HCT116 (cell line): Measurements from ENCODE around the gene PEMT. TPM values are rescaled to one million over a fixed set of nuclear protein-coding genes. Genes with fewer than 3 reads are reported as not detected.

Experiments used
- ATAC-seq: fragments of 200-7000 bp; cut with Tn5 transposase; 2 replicates; pipeline ENCODE4 v1.9.1; 2020; ENCODE audit warnings: mild to moderate bottlenecking, moderate library complexity
- BruUV-seq: library from RNA; stranded (reverse); fragments of 400-500 nt; replicated peaks from 2 replicates; lab custom pipeline; 2021; lab: Mats Ljungman, UMichigan
- CTCF ChIA-PET: fragments of 300-600 bp; sonication (Branson Sonifier 250); formaldehyde crosslinking; loops from one replicate; lab custom pipeline; 2021; ENCODE audit warnings: antibody characterized with exemption; lab: Charles Lee
- POLR2A ChIA-PET: fragments of 300-600, 350-600 bp; sonication (Branson Sonifier 250); formaldehyde crosslinking; loops from one replicate; lab custom pipeline; 2021; ENCODE audit warnings: antibody characterized with exemption; lab: Charles Lee
- RAD21 ChIA-PET, 2 experiments: fragments of 300-600 bp; sonication (Branson Sonifier 250); formaldehyde crosslinking; loops; one replicate each; lab custom pipeline; 2023; ENCODE audit warnings: low total read pairs in 2 of 2; ENCODE audit not compliant: uncharacterized antibody in 2 of 2, unreplicated experiment in 2 of 2, low non-redundant PET in 1 of 2; lab: Charles Lee
- DNase-seq: peaks from one replicate; pipeline ENCODE4 v3.0.0-alpha.2; 2010; ENCODE audit warnings: low read depth, low spot score
- H2AFZ ChIP-seq: fragments of 200-600 bp; shearing (Covaris generic), sonication (generic); 2 replicates; pipeline ENCODE4 v1.6.1; 2017; ENCODE audit warnings: low read depth, mixed run types, mixed read lengths, antibody characterized with exemption, low read length; ENCODE audit not compliant: poor library complexity, severe bottlenecking
- H3K27ac ChIP-seq: 2 replicates; pipeline ENCODE4 v1.5.1; 2012; ENCODE audit warnings: low read depth, low read length
- H3K27me3 ChIP-seq: fragments of 200-600 bp; sonication (generic); 2 replicates; pipeline ENCODE4 v1.6.1; 2016; ENCODE audit warnings: mixed run types, low read length, mixed read lengths; ENCODE audit not compliant: insufficient read depth
- H3K36me3 ChIP-seq, 2 experiments: fragments of 200-500 bp in 1 of 2; fragments of 200-600 bp in 1 of 2; sonication (Bioruptor generic) in 1 of 2; sonication (generic) in 1 of 2; 2 replicates each; pipeline versions ENCODE4 v1.5.1 to v1.6.1; 2014 to 2016; ENCODE audit warnings: low read length in 2 of 2, inconsistent platforms in 1 of 2, mixed read lengths in 1 of 2, mixed run types in 1 of 2; ENCODE audit not compliant: insufficient read depth in 2 of 2, control insufficient read depth in 1 of 2
- H3K4me1 ChIP-seq, 2 experiments: fragments of 200-600 bp in 1 of 2; sonication (generic) in 1 of 2; 2 replicates each; pipeline versions ENCODE4 v1.5.1 to v1.6.1; 2012 to 2017; ENCODE audit warnings: low read length in 2 of 2, inconsistent platforms in 1 of 2, mild to moderate bottlenecking in 1 of 2, mixed read lengths in 1 of 2, mixed run types in 1 of 2, moderate library complexity in 1 of 2; ENCODE audit not compliant: insufficient read depth in 2 of 2, control insufficient read depth in 1 of 2
- H3K4me2 ChIP-seq: fragments of 200-600 bp; sonication (generic); 2 replicates; pipeline ENCODE4 v1.6.1; 2017; ENCODE audit warnings: mixed run types, low read length, mixed read lengths
- H3K4me3 ChIP-seq, 2 experiments: fragments of 200-600 bp in 1 of 2; sonication (generic) in 1 of 2; replicated peaks in 1 of 2; 2 replicates each; pipeline ENCODE4 v1.5.1; 2011 to 2016; ENCODE audit warnings: low read length in 2 of 2, control low read depth in 1 of 2, low read depth in 1 of 2, mild to moderate bottlenecking in 1 of 2, mixed read lengths in 1 of 2, mixed run types in 1 of 2
- H3K79me2 ChIP-seq: fragments of 200-600 bp; sonication (generic); 2 replicates; pipeline ENCODE4 v1.6.1; 2017; ENCODE audit warnings: mild to moderate bottlenecking, mixed run types, low read length, moderate library complexity, mixed read lengths; ENCODE audit not compliant: insufficient read depth
- H3K9ac ChIP-seq: fragments of 200-600 bp; sonication (generic); 2 replicates; pipeline ENCODE4 v1.6.1; 2016; ENCODE audit warnings: low read length, mixed read lengths
- H3K9me2 ChIP-seq: fragments of 200-600 bp; sonication (generic), shearing (Covaris generic); 2 replicates; pipeline ENCODE4 v1.6.1; 2017; ENCODE audit warnings: mixed run types, mild to moderate bottlenecking, moderate library complexity; ENCODE audit not compliant: insufficient read depth
- H3K9me3 ChIP-seq, 2 experiments: fragments of 200-500 bp in 1 of 2; fragments of 200-600 bp in 1 of 2; sonication (Bioruptor generic) in 1 of 2; sonication (generic) in 1 of 2; 2 replicates each; pipeline ENCODE4 v1.6.1; 2014 to 2017; ENCODE audit warnings: low read length in 2 of 2, mixed read lengths in 2 of 2, inconsistent platforms in 1 of 2, low read depth in 1 of 2, mild to moderate bottlenecking in 1 of 2, mixed run types in 1 of 2, moderate library complexity in 1 of 2; ENCODE audit not compliant: control insufficient read depth in 1 of 2, insufficient read depth in 1 of 2
- H4K20me1 ChIP-seq: fragments of 200-600 bp; sonication (generic), shearing (Covaris generic); 2 replicates; pipeline ENCODE4 v1.6.1; 2017; ENCODE audit warnings: mixed run types, mild to moderate bottlenecking, moderate library complexity; ENCODE audit not compliant: insufficient read depth
- CEBPB ChIP-seq: IDR thresholded peaks from 2 replicates; pipeline ENCODE4 v1.6.1; 2012; ENCODE audit warnings: low read depth
- EGR1 ChIP-seq: IDR thresholded peaks from 2 replicates; pipeline ENCODE4 v1.6.1; 2012; ENCODE audit warnings: low read depth
- ELF1 ChIP-seq: IDR thresholded peaks from 2 replicates; pipeline ENCODE4 v1.6.1; 2012; ENCODE audit warnings: low read depth, borderline replicate concordance
- EZH2 ChIP-seq: fragments of 200-600 bp; sonication (generic); IDR thresholded peaks from 2 replicates; pipeline ENCODE4 v1.6.1; 2017; ENCODE audit warnings: antibody characterized with exemption, mixed run types
- JUND ChIP-seq: IDR thresholded peaks from 2 replicates; pipeline ENCODE4 v1.6.1; 2012
- POLR2A ChIP-seq: IDR thresholded peaks from 2 replicates; pipeline ENCODE4 v1.7.0; 2011; ENCODE audit warnings: borderline replicate concordance; ENCODE audit not compliant: insufficient read depth, insufficient read length; ENCODE audit errors: extremely low read depth
- POLR2AphosphoS5 ChIP-seq: IDR thresholded peaks from 2 replicates; pipeline ENCODE4 v1.6.1; 2011; ENCODE audit warnings: mild to moderate bottlenecking, low read depth, low read length, moderate library complexity
- REST ChIP-seq: IDR thresholded peaks from 2 replicates; pipeline ENCODE4 v1.6.1; 2012; ENCODE audit warnings: low read depth
- SP1 ChIP-seq: IDR thresholded peaks from 2 replicates; pipeline ENCODE4 v1.6.1; 2012; ENCODE audit warnings: low read depth
- SRF ChIP-seq: IDR thresholded peaks from 2 replicates; pipeline ENCODE4 v1.6.1; 2012; ENCODE audit warnings: low read depth
- ZBTB33 ChIP-seq: IDR thresholded peaks from 2 replicates; pipeline ENCODE4 v1.6.1; 2011; ENCODE audit warnings: mild to moderate bottlenecking, low read length, moderate library complexity; ENCODE audit not compliant: insufficient replicate concordance; ENCODE audit errors: extremely low read depth
- ZFX ChIP-seq: fragments of 450-650 bp; IDR thresholded peaks from 2 replicates; pipeline ENCODE4 v1.6.1; 2017
- ZNF274 ChIP-seq: fragments of 200-500 bp; sonication (Bioruptor generic); IDR thresholded peaks from 2 replicates; pipeline ENCODE4 v1.6.1; 2014; ENCODE audit warnings: mild to moderate bottlenecking, low read depth, low read length, inconsistent platforms
- intact Hi-C: fragments of 100-400 bp; cut with micrococcal nuclease; formaldehyde crosslinking; loops from 2 replicates; pipeline ENCODE4 v1.10.0; 2022
- total RNA-seq: library from RNA; stranded (reverse); gene quantifications from one replicate; pipeline ENCODE4 v1.2.1, GENCODE V29; 2021; ENCODE audit not compliant: unreplicated experiment
- TF ChIP-seq, protein P1 (sequence below), 3 experiments: fragments of 200-600 bp in 1 of 3; sonication (generic) in 1 of 3; IDR thresholded peaks in 2 of 3; conservative IDR thresholded peaks in 1 of 3; 2 replicates each; pipeline ENCODE4 v1.5.1; 2012 to 2017; ENCODE audit warnings: low read depth in 2 of 3, low read length in 2 of 3, antibody characterized with exemption in 1 of 3, borderline replicate concordance in 1 of 3, control low read depth in 1 of 3, mild to moderate bottlenecking in 1 of 3, mixed read lengths in 1 of 3, mixed run types in 1 of 3, moderate library complexity in 1 of 3; ENCODE audit not compliant: insufficient read depth in 1 of 3
- TF ChIP-seq, protein P2 (sequence below): IDR thresholded peaks from 2 replicates; pipeline ENCODE4 v1.6.1; 2012

Gene PEMT
- total RNA-seq, 1 experiment from 2014 or later: 52.1 TPM

DNA sequence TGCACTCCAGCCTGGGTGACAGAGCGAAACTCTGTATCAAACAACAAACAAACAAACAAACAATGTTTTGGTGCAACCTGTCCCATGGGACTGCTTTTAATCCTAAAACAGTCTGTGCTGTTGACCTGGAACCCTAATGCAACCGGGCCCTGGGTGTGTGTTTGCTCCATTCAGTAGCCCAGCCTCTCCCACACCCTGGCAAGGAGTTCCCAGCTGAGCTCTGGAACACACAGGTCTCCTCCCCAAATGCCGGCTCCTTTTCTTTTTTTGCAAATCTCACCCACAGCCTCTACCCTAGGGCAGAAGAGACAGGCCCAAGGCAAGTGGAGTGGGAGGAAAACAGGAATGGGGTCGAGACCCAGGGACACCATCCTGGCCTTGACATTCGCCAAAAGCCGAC, 65.6 kb downstream of the PEMT start:
- no peaks in the 10 kb centered on the region for H3K9me2 ChIP-seq
- no peak overlapping the region for H3K4me3 ChIP-seq
- TF ChIP-seq EGR1 (no peak), POLR2A (no peak), CEBPB (no peak), SP1 (no peak), REST (no peak), ZBTB33 (no peak), ZNF274 (no peak), ELF1 (no peak), ZFX (no peak), SRF (no peak), EZH2 (no peak), POLR2AphosphoS5 (no peak), JUND (no peak)
- TF ChIP-seq, protein P1, sequence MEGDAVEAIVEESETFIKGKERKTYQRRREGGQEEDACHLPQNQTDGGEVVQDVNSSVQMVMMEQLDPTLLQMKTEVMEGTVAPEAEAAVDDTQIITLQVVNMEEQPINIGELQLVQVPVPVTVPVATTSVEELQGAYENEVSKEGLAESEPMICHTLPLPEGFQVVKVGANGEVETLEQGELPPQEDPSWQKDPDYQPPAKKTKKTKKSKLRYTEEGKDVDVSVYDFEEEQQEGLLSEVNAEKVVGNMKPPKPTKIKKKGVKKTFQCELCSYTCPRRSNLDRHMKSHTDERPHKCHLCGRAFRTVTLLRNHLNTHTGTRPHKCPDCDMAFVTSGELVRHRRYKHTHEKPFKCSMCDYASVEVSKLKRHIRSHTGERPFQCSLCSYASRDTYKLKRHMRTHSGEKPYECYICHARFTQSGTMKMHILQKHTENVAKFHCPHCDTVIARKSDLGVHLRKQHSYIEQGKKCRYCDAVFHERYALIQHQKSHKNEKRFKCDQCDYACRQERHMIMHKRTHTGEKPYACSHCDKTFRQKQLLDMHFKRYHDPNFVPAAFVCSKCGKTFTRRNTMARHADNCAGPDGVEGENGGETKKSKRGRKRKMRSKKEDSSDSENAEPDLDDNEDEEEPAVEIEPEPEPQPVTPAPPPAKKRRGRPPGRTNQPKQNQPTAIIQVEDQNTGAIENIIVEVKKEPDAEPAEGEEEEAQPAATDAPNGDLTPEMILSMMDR (IDR thresholded peaks at IDR 0.05 in 2 of 3, conservative IDR thresholded peaks at IDR 0.05 in 1 of 3; ENCODE audit: borderline replicate concordance in 1 of 3, insufficient read depth in 1 of 3, low read depth in 2 of 3, low read length in 2 of 3): no peak
- TF ChIP-seq, protein P2, sequence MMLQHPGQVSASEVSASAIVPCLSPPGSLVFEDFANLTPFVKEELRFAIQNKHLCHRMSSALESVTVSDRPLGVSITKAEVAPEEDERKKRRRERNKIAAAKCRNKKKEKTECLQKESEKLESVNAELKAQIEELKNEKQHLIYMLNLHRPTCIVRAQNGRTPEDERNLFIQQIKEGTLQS: no peak
- H3K4me2 ChIP-seq: no peak overlapping the region
- H3K79me2 ChIP-seq: no peaks in the 10 kb centered on the region
- no peaks in the 10 kb centered on the region for H3K36me3 ChIP-seq
- H2AFZ ChIP-seq: no peak overlapping the region
- intact Hi-C loops: no loop called here
- ChIA-PET POLR2A (no interaction called here), RAD21 (no interaction called here), CTCF (no interaction called here)
- no peak for ATAC-seq
- no peaks in the 10 kb centered on the region for H4K20me1 ChIP-seq
- no peaks in the 10 kb centered on the region for H3K27me3 ChIP-seq
- no peaks in the 10 kb centered on the region for H3K9me3 ChIP-seq
- no peak for DNase-seq
- H3K9ac ChIP-seq: no peak overlapping the region
- H3K4me1 ChIP-seq: no peaks in the 10 kb centered on the region
- BruUV-seq: no TSS peak
- no peak overlapping the region for H3K27ac ChIP-seq
